Measurements from ENCODE around the gene SLC5A6.

SLC5A6 gene

GRCh38 chr2:27236136-27236535 lies 24.1 kb upstream of the SLC5A6 start:
- no peak for DNase-seq

- DNase-seq = no peak
These were observed 21.3 kb upstream of the SLC5A6 start for GRCh38 chr2:27233341-27233740.

GRCh38 chr2:27231921-27232320 lies 19.9 kb upstream of the SLC5A6 start:
- no peak for DNase-seq

GRCh38 chr2:27227501-27227900 lies 15.4 kb upstream of the SLC5A6 start:
- no peak for DNase-seq

DNA sequence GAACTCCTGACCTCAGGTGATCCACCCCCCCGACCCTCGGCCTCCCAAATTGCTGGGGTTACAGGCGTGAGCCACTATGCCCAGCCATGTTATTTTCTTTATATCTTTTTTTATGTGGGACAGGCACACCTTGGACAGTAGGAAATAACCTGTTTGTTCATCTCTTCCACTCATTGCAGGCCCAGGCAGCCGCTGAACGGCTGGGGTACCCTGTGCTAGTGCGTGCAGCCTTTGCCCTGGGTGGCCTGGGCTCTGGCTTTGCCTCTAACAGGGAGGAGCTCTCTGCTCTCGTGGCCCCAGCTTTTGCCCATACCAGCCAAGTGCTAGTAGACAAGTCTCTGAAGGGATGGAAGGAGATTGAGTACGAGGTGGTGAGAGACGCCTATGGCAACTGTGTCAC lies 13.5 kb upstream of the SLC5A6 start:
- DNase-seq = no peak

DNA sequence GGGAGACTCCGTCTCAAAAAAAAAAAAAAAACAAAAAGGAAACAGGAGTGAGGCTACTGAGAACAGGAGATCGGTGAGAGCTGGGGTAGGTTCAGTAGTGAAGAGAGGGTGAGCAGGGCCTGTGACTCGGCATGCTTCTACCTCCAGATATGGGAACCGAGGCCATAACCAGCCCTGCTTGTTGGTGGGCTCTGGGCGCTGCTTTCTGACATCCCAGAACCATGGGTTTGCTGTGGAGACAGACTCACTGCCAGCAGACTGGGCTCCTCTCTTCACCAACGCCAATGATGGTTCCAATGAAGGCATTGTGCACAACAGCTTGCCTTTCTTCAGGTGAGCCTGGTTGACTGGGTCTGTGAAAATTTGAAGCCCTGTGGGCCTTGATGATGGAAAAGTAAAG lies 11.3 kb upstream of the SLC5A6 start:
- DNase-seq = no peak

GRCh38 chr2:27222407-27222806 lies 10.3 kb upstream of the SLC5A6 start:
- DNase-seq = no peak

GRCh38 chr2:27221166-27221565 lies 9.1 kb upstream of the SLC5A6 start:
- DNase-seq = no peak

DNA sequence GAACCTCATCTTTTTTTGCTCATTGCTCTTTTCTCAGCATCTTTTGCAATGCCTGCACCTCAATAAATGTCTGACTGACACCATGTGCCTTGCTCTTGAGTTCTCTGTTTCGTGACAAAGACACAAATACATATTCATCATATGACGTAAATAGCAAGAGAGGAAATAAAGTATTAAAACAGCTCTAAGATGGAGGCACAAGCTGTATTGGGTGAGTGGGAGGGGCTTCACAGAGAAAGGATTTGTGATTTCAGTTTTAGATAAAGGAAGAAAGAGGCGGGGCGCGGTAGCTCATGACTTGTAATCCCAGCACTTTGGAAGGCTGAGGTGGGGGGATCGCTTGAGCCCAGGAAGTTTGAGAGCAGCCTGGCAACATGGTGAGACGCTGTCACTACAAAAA lies 8.0 kb upstream of the SLC5A6 start:
- no peak for DNase-seq

DNA sequence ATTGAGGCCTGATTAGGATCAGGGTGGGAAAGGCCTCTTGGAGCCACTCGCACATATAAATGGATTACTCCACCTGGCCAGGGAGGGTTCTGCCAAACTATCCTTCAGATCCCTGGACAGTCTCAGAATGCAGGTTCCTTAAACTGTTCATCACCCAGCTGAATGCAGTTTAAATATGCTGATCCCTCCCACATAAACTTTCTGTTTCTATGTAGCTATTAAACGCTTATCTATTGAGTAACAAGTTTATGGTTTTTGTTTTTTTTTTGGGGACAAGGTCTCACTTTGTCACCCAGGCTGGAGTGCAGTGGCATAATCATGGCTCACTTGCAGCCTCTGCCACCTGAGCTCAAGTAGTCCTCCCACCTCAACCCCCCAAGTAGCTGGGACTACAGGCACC lies 7.0 kb upstream of the SLC5A6 start:
- no peak for DNase-seq

DNA sequence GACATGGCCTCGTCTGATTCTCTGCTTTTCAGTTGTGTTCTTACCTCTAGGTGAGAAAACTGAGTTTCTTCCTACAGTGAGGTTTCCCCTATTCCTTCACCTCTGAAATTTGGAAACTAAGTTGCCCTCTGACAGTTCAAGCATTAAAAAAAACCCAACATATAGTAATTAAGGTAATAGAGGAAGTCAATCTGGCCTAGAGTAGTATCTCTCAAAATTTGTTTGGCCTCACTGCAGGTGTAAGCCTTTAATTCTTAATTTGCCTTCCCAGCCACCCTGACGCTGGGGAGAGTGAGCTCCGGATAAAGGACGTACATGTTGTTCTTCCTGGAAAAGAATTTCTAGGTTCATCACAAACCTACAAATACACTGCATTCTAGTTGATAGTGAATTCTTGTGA lies 6.5 kb upstream of the SLC5A6 start:
- peak in 1 of 2 experiments; percentile 33 for DNase-seq

GRCh38 chr2:27217173-27218121 lies 5.4 kb upstream of the SLC5A6 start, which contains the start of gene CAD:
Gene CAD (plus strand): TSS chr2:27217369. CDS start chr2:27217552, 183 bp downstream.
- DNase-seq = peak; percentile 91 to 93

DNA sequence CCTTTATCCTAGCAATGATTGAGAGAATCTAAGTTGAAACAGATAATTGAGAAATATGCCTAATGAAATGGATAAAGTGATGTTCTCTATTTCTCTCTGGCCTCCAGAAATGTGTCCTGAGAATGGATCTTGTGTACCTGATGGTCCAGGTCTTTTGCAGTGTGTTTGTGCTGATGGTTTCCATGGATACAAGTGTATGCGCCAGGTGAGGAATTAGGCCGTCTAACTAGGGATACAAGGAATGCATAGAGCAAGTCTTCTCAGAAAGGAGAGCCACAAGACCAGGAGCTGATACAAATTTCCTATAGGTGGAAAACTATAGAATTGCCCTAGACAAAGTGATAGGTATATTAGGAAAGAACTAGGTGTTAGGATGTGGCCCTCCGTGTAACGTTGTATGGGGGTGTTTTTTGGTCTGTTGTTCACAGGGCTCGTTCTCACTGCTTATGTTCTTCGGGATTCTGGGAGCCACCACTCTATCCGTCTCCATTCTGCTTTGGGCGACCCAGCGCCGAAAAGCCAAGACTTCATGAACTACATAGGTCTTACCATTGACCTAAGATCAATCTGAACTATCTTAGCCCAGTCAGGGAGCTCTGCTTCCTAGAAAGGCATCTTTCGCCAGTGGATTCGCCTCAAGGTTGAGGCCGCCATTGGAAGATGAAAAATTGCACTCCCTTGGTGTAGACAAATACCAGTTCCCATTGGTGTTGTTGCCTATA lies 4.5 kb upstream of the SLC5A6 start:
- DNase-seq = peak in 1 of 2 experiments; percentile 4

DNA sequence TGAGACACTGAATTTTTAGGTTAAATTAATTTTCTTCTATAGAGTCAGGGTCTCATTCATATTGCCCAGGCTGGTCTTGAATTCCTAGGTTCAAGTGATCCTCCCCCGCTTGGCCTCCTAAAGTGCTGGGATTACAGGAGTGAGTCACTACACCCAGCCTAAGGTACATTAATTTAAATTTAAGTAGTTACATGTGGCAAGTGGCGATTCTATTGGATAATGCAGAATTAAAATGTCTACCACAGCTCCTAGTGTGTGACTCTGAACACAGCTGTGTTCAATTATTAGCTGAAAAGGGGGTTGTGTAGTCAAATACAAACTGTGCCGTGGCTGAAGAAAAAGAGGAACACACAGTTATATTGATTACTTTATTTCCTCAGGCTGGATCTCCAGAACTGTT lies 2.9 kb upstream of the SLC5A6 start:
- no peak for DNase-seq

- DNase-seq = peak; percentile 39 to 63
These were observed 781 bp upstream of the SLC5A6 start for GRCh38 chr2:27212626-27213471.

DNA sequence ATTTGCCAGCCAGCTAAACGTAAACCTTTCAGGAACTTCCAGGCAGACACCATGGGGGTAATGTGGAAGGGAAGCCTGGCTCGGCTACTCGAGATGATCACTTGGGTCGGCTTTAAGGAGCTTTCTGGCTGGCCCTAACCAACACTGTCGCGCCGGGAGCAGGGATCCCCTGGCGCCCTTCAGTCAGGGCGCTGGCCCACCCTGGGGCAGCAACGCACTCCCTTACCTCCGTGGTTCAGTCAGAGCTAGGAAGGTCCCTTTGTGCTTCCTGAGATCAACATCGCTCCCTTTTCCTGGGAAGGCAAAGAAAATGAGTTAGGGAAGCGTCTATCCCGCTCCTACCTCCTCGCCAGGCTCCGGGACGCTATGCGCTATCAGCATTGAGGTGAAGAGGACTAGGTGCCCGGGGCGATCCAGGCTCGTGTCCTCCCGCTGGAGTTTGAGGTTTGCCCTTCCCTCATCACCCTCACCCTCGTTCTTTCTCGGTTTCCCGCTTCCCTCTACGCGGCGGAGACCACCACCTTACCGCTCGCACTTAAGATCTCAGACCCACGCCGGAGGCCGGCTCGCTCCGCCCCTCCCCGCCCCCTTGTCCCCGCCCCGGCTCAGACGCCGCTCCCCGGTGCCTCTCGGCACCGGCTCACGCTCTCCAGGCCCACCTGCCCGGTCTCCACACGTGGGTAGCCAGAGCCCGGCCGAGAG lies 676 bp downstream of the SLC5A6 start:
- peak in 1 of 2 experiments; percentile 59 for DNase-seq

- no peak for DNase-seq
These were observed 2.3 kb downstream of the SLC5A6 start for GRCh38 chr2:27209621-27210401.

GRCh38 chr2:27208486-27209050 lies 3.5 kb downstream of the SLC5A6 start:
- DNase-seq = no peak

DNA sequence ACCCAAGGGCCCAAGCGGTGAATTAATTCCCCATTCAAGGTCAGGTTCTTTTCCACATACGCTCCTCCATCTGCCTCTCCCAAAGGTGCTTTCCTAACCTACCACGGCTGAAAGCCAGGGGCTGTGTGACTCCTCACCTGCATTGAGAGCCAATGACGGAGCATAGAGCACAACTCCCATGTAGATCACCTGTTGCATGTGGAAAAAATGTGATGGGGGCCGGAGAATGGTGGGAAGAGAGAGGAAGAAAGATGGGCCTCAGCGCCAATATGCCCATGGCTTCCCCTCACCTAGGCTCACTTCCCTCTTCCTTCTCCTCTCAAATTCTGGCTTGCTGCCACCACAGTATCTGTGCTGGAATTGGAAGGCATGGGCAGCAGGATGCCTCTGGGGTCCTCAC lies 5.7 kb downstream of the SLC5A6 start:
- DNase-seq = no peak

GRCh38 chr2:27205206-27205605 lies 6.9 kb downstream of the SLC5A6 start:
- DNase-seq = no peak

DNA sequence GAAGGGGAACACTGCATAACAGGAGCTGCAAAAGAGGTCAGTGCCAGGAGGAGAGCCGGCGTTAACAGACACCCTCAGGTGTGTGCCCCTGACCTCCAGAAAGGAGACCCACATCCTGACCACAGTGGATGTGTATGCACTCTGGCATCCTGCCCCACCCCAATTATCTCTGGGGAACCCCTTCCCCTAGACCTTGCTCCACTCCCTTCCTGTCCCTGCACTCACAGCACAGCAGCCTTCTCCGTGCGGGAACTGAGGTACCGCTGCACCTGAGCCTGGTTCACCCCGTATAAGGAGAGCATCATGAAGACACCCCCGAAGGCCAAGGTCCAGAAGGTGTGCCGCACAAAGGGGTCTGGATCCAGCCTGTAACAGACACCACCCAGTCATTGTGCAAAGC lies 7.5 kb downstream of the SLC5A6 start:
- DNase-seq = no peak

Data from NCI-H2081 (cell line).